Measurements from ENCODE around the gene GALNT18.

GRCh38 chr11:11537372-11537771 is 84.4 kb downstream of the GALNT18 start:
- TF ChIP-seq, protein P1, sequence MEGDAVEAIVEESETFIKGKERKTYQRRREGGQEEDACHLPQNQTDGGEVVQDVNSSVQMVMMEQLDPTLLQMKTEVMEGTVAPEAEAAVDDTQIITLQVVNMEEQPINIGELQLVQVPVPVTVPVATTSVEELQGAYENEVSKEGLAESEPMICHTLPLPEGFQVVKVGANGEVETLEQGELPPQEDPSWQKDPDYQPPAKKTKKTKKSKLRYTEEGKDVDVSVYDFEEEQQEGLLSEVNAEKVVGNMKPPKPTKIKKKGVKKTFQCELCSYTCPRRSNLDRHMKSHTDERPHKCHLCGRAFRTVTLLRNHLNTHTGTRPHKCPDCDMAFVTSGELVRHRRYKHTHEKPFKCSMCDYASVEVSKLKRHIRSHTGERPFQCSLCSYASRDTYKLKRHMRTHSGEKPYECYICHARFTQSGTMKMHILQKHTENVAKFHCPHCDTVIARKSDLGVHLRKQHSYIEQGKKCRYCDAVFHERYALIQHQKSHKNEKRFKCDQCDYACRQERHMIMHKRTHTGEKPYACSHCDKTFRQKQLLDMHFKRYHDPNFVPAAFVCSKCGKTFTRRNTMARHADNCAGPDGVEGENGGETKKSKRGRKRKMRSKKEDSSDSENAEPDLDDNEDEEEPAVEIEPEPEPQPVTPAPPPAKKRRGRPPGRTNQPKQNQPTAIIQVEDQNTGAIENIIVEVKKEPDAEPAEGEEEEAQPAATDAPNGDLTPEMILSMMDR (tag by site-specific recombination; IDR thresholded peaks at IDR 0.05), result no peak
- TF ChIP-seq SCRT1 (tag by site-specific recombination; IDR thresholded peaks at IDR 0.05; ENCODE audit: borderline replicate concordance), result no peak
- TF ChIP-seq TCF7L2 (IDR thresholded peaks at IDR 0.05; ENCODE audit: borderline replicate concordance, low read depth, low read length), result no peak
- no peak for TF ChIP-seq YY1 (tag by site-specific recombination; IDR thresholded peaks at IDR 0.05)
- no peak for TF ChIP-seq ZEB2 (tag by site-specific recombination; IDR thresholded peaks at IDR 0.05)
- TF ChIP-seq ZSCAN4 (tag by site-specific recombination; IDR thresholded peaks at IDR 0.05), result no peak
- no peak for TF ChIP-seq ZNF138 (tag by site-specific recombination; IDR thresholded peaks at IDR 0.05; ENCODE audit: borderline replicate concordance)
